GM11168 (cell line): ENCODE data around the gene S100A5.

Source experiments
- in situ Hi-C: fragments of 300-500 bp; cut with MboI; formaldehyde crosslinking; loops from one replicate; pipeline ENCODE4 v1.12.0; 2022; ENCODE audit warnings: low sequenced_read_pairs; ENCODE audit not compliant: unreplicated experiment

The S100A5 gene

DNA sequence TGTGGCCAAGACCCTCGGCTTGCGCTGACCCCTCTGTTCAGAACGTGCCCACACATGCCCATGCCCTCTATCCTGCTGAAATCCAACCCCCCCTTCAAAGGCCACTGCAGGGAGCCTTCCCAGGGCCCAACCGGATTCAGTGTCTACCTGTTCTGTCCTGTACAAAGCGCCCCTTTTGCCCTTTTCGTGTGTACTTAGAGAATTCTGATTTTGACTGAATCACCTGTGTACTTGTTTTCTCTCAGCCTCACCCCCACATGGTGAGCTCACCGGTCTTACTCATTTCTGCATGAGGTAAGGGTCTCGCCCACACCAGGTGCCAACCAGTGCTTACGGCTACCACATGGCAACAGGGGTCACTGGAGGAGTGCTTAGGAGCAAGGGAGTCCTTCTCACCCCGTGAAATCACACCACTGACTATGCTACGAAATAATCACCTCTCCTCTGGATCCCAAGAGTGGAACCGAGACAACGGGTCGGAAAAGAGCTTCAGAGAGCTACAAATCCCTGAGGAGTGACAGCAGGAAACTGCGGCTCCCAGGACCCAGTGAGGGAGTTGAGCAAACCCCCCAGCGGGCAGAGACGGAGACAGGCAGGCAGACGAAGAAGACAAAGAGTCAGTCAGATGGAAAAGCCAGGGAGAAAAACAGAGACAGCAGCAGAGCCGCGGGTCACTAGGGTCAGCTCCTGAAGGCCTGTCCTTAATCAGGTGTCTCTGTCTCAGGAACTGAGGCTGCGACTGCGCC is 27.1 kb upstream of the S100A5 start:
- in situ Hi-C loops = no loop called here

DNA sequence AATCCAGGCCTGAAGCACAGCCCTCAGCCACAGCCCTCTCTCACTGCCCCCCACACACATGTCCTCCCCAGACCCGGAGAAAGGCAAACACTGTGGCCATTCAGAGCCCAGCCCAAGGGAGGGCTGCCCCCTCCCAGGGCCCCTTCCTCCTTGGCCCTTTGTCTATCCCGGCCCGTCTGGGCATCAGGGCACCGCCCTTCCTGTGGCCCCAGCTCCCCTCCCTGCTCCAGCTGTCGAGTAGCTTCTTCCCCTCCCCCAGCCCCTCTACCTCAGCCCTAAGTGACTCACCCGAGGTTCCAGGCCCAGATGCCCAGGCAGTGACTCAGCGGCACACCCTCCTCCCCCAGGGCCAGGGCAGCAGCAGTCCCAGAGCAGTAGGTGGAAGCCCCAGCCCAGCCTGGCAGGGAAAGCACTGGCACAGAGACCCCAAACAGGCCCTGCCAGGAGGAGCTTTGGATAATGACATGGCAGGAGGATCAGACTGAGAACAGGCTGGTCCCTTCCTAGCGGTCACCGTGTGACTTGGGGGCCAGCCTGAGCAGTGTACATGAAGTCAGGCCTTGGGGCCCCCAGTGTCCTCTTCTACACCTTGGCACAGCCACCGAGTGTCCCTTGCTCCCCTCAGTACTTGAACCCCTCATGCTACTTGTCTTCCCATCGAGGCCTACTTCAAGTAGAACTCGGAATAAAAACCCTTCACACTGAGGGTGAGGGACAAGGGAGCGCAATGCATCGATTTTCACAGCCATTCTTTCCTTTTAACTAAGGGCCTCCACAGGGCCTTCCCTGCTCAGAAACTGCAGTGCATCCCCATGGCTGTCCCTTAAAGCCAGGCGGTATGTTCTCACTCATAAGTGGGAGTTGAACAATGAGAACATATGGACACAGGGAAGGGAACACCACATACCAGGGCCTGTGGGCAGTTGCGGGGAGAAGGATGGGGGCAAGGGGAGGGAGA is 26.0 kb upstream of the S100A5 start:
- in situ Hi-C loops = no loop called here

DNA sequence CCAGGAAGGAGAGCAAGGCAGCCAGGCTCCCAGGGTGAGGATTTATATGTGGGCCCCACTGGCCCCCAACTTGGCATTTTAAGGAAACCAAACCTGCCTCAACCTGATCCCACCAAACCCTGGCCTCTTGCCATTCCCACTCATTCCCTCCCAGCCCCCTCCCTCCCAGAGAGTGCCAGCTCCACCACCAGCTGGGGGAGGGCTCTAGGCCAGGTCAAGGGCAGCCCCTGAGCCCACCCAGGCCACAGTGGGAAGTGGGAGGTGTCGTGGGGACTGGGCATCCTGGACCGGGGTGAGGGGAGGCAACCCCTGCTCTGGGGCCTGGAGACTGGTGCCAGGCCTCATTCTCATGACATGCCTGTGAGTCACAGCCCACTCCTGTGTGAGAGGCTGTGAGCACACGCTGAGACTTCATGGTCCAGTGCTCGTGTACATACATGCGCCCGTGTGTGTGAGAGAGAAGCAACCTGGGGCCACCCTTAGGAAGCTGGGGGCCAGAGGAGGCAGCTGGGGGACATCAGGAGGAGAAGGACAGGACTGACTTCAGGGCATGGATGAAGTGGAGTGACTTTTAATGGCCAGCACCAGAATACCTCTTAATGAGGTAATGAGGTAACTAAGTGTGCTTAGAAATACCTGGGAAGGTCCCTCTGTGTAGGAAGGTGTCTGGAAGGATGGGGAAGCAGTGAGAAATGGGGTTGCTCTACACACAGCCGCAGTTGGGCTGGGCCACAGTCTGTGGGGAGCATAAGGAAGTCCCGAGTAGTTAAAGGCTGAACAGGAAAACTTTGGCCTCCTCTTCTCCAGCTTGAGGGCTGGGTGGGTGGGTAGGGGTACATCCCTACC is 25.0 kb upstream of the S100A5 start, which contains the start of gene S100A2:
S100A2 (minus strand) TSS at position 316 of the 846 bp plus-strand sequence. CDS start 1,967 bp downstream, outside the sequence.
- in situ Hi-C loops = no loop called here

DNA sequence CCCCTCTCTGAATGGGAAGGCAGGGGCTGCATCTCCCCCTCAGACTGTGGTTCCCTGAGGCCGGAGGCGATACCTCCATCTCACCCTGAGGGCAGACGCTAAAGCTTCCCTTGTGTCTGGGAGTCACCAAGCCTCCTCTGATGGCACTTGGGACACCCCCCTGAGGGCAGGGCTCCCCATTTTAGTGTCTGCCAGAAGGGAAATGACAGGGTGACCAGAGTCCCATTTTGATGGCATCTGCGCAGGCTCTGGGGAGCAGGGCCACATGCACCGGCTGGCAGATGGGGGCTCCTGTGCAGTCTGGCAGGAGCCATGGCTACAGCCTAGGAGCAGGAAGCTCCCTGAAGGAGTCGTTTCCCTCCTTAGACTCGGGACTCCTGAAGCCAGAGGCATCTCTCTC is 23.3 kb upstream of the S100A5 start:
- in situ Hi-C loops = loop anchor here (5.0 kb wide), 1 partner anchor 57 kb away; no protein-coding TSS in a partner anchor

DNA sequence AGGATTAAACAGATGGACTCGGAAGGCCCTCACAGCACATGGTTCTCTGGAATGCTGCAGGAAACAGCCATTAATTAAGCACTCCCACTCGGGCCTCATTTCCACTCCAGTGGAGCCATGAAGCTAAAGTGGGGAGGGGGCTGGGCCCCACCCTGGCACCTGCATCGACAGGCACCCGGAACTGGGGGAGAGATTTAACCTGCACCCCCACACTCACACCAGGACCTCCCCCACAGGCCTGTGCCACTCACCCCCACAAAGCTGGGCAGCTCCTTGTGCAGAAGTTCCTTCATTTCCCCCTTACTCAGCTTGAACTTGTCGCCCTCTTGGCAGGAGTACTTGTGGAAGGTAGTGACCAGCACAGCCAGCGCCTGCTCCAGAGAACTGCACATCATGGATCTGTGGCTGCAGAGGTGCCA is 22.8 kb upstream of the S100A5 start:
- in situ Hi-C loops = loop anchor here (5.0 kb wide), 1 partner anchor 56 kb away; no protein-coding TSS in a partner anchor

DNA sequence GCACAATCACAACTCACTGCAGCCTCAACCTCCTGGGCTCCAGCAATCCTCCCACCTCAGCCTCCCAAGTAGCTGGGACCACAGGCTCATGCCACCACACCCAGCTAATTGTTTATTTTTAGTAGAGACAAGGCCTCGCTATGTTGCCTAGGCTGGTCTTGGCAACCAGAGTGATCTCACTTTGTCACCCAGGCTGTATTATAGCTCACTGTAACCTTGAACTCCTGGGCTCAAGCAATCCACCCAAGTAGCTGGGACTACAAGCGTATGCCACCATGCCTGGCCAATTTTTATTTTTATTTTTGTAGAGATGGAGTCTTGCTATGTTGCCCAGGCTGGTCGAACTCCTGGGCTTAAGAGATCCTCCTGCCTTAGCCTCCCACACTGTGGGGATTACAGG is 21.3 kb upstream of the S100A5 start:
- in situ Hi-C loops = loop anchor here (5.0 kb wide), 1 partner anchor 55 kb away; no protein-coding TSS in a partner anchor

DNA sequence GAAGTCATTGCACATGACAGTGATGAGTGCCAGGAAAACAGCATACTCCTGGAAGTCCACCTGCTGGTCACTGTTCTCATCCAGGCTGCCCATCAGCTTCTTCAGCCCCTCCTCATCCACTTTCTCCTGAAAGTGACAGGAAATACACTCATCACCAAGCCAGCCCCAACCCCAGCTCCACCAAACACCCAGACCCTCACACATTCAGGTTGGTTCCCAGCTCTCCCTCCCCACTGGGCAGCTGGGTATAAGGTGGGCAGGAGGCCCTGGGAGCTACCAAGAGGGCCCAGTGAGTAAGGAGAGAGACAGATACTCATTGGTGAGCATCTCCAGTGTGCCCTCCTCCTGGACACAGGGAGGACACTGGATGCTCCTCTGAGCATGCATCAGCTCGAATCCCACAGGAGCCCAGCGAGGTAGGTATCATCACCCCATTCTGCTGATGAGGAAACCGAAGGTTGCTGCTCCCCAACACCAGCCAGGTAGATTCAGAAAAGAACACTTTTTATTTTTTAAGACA is 20.8 kb upstream of the S100A5 start:
- in situ Hi-C loops = loop anchor here (5.0 kb wide), 1 partner anchor 54 kb away; no protein-coding TSS in a partner anchor

DNA sequence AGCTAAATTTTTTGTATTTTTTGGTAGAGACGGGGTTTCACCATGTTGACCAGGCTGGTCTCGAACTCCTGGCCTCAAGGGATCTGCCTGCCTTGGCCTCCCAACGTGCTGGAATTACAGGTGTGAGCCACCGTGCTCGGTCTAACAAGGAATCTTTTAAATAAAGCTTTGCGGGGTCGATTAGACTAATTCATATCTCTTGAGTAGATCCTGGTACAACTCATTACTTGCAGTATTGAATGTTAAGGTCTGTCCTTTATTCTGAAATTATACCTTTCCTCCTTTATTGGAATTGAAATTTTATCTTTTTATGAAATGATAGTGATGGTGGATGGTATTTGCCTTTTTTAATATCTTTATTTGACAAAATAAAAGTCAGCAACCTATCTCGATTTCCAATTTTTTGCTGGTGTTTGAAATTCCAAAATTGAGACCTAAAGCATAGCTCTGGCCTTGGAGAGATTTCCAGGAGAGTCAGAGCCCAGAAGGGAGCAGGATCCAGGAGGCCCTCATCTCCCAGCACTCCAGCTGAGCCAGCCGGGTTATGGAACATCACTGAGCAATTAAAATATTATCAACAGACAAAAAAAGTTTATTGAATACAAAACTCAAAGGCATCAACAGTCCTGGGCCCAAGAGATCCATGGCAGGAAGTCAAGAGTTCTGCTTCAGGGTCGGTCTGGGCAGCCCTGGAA is 20.2 kb upstream of the S100A5 start:
- in situ Hi-C loops = loop anchor here (5.0 kb wide), 1 partner anchor 54 kb away; no protein-coding TSS in a partner anchor

DNA sequence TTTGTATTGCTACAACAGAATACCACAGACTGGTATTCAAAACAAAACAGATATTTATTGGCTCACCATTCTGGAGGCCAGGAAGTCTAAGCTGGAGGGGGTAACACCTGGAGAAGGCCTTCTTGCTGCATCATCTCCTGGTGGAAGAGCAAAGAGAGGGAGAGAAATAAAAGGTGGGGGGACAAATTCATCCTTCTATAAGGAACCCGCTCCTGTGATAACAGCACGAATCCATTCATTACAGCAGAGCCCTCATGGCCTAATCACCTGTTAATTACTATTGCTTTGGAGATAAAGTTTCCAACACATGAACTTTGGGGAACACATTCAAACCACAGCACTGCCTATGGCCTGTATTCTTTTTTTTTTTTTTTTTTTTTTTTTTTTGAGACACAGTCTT is 19.5 kb upstream of the S100A5 start:
- in situ Hi-C loops = loop anchor here (5.0 kb wide), 1 partner anchor 53 kb away; no protein-coding TSS in a partner anchor

DNA sequence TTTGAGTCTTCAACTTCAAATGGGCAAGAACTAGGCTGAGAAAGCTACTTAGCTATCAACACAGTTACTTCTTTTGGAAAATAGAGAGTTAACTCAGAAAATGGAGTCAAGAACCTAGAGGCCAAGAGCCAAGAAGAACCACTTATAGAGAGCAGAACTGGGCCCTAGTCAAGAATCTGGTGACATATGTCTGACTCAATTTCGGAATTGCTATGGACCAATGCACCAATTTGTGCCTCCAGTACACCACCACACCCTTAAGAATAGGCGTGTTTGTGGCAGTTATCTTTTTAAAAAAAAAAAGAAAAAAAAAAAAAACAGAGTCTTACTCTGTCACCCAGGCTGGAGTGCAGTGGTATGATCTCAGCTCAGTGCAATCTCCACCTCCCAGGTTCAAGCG is 17.1 kb upstream of the S100A5 start:
- in situ Hi-C loops = no loop called here

DNA sequence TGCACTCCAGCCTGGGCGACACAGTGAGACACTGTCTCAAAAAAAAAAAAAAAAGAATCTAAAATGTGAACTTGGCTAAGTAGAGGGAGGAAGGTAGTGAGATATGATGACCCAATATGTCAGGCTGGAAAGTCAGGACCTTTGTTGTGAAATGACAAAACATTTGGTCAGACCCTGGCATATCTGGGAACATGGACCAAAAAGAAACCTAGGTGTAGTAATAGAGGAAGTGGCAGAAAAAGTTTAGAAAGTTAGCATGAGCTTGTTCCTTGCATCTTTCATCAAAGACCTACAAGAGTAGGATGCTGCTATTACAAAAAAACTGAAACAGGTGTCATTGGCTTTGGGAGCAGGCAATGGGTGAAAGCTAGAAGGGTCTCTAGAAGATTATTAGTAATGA is 15.6 kb upstream of the S100A5 start:
- in situ Hi-C loops = no loop called here

DNA sequence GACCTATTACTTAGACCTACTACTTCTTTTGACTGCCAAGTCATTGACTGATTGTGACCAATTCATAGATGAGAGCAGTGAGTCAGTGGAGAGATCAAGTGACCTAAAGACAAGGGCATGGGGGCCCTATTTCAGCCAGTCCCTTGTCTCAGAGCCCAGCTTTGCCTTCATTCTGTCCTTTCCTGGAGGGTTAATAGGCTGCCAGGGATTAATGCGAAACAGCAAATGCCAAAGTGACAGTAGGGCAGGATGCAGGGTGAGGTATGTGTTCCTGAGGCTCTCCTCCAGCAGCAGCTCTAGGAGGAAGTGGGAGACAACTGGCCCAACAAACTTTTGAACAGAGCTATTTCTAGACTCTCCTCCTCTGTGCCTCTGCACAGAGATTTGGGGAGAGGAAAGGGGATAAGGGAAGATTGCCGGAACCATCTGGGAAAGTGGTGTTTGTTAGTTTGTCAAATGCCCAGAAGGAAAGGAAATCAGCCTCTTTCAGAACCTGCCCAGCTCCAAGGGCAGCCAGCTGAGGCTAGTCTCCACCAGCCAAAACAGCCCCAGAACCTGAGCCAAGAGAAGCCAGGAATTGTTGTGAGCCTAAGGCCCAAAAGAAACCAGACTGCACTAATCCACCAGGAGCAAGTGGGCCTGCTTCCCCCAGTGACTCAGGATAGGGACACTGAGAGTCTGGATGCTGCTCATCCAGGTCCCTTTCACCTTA is 13.3 kb upstream of the S100A5 start:
- in situ Hi-C loops = no loop called here

DNA sequence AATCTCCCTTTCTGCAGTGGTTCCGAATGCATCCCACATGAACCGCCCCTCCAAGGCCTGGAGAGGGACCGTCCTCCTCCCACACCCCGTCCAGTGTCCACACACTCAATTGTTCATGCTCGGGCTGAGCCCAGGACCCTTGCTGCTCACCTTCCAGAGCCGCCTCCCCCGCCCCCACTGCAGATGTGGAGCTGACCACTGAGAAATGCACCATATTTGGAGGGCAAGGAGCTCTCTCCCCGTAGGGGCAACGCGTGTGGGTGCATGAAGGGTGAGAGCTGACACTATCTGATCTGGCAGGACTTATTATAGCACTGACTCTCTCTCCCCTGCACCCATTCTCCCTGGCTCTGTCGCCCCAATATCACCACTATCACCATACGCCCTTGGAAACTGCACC is 12.4 kb upstream of the S100A5 start:
- in situ Hi-C loops = no loop called here

DNA sequence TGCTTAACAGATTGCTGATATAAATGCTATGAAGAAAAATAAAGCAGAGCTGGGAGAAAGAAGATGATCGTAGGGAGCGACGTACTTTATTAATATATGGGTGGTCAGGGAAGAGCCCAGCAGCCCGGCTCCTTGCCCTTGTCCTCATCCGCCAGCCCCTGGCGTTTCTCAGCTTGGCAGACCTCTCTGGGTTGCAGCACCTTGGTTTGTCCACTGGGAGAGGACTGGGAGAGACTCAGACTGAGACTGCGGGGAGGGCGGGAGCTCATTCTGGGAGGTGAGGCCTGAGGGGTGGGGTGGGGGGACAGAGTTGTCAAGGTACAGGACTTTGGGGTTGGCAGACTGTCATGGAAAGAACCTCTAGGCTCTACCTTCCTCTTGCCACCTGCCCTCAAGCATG is 11.6 kb upstream of the S100A5 start:
- in situ Hi-C loops = no loop called here

DNA sequence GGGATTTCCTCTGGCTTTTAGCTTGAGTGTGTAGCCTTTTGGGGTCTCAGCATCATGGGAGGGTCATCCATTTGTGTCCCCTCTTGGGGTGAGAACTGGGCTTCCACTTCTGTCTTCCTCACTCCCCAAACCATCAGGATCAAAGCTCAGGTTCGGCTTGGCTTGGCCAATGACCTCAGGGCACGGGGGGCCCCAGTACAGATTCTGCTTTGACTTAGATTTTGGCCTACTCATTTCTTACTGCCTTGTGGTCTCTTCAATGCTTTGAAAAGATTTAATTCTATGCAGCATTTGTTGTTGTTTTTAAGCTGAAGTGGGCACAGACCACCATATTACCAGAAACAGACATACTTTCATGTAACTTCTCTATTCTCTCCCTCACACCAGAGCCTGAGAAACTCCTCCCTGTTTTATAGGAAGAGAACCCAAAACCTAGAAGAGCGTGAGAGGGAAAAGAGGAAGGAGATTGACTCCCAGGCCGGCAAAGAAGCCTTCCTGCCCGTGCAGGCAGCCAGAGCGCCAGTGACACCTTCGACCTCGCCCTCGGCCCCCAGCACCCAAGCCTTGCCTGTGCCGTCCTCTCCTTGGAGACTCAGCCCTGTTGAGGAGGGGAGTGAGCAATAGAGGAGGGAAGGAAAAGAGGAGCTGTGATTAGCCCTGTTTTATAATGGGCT is 10.2 kb upstream of the S100A5 start:
- in situ Hi-C loops = no loop called here

DNA sequence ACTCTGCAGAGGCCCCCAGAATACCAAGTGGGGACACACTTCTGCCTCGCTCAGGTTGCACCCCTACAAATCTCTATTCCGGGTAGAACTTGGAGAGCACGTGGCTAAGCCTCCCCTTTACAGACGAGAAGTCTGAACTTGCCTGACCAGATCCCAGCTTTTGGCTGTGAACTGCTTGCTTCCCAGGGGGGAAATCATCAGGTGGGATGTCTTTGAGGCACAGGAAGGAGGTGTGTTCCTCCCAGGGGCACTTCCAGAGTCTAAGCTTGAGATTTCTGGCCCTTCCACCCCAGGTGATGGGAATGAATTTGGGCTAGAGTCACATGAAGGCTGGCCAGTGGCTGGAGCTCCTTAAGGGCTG is 9.6 kb upstream of the S100A5 start:
- in situ Hi-C loops = no loop called here

DNA sequence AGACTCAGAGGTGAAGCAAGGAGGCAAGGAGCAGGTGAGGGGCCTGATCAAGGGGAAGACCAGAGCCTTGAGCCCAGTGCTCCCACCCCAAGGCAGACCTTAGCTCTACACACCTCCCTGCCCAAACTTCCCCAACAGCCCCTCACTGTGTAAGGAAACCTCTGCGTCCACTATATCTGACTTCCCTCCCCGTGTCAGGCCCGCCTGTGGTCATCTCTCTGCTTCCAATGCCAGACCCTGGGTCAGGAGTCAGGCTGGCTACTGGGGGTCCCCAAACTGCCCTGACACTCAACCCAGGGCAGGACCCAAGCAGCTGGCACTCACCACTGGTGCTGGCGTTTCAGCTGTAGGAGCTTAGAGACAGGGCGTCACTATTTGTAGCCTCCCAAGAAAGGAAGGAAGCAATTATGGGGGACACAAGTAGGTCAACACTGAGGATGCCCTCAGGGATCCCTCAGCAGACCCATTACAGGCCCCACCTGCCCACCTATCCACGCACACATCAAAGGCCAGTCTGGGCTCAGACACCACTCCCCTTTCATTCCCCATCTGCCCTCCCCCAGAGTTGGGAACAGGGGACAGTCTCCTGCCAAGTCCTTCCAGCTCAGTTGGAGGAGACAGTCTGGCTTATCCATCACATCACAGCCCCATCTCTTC is 9.1 kb upstream of the S100A5 start:
- in situ Hi-C loops = no loop called here
